HepG2 (cell line): ENCODE measurements around the gene CRKL. TPM values are rescaled to one million over a fixed set of nuclear protein-coding genes. Genes with fewer than 3 reads are reported as not detected.

Source experiments
- ATAC-seq: fragments of 200-7000 bp; cut with Tn5 transposase; 3 replicates; pipeline ENCODE4 v1.9.1; 2020; ENCODE audit warnings: mild to moderate bottlenecking, moderate library complexity
- BruUV-seq: library from RNA; stranded (reverse); fragments of 400-500 nt; replicated peaks from 2 replicates; lab custom pipeline; 2021; lab: Mats Ljungman, UMichigan
- CTCF ChIA-PET: fragments of 300-600 bp; formaldehyde crosslinking; extraction: SDS; loops from one replicate; lab custom pipeline; 2021; ENCODE audit warnings: low total read pairs, inconsistent platforms, low intra/inter-chr PET ratio; lab: Yijun Ruan, JAX
- POLR2A ChIA-PET: fragments of 350-600 bp; sonication (Branson Sonifier 250); formaldehyde crosslinking; loops from one replicate; lab custom pipeline; 2020; ENCODE audit warnings: antibody characterized with exemption, inconsistent platforms; lab: Yijun Ruan, JAX
- DNase-seq: peaks from one replicate; pipeline ENCODE4 v3.0.0-alpha.2; 2015; ENCODE audit warnings: low spot score
- FAIRE-seq: peaks from 3 replicates; lab custom pipeline; 2011; peaks lifted over from hg19 to GRCh38; lab: Jason Lieb, UNC
- H2AFZ ChIP-seq: one replicate; pipeline ENCODE4 v1.6.1; 2011; ENCODE audit warnings: low read length, inconsistent platforms
- H3K27ac ChIP-seq: fragments of 300-600 bp; 3 replicates; pipeline ENCODE4 v1.8.0; 2011; ENCODE audit warnings: mixed run types, mild to moderate bottlenecking, mixed read lengths, low read length, inconsistent platforms; ENCODE audit not compliant: insufficient read depth; ENCODE audit errors: extremely low read length
- H3K27me3 ChIP-seq, 2 experiments: fragments of 200-600 bp in 1 of 2; 2 replicates in 1 of 2; 3 replicates in 1 of 2; pipeline versions ENCODE4 v1.6.0 to v1.8.0; 2011; ENCODE audit warnings: low read length in 2 of 2, mild to moderate bottlenecking in 2 of 2, moderate library complexity in 2 of 2, inconsistent platforms in 1 of 2; ENCODE audit not compliant: insufficient read depth in 2 of 2, control insufficient read depth in 1 of 2
- H3K36me3 ChIP-seq, 2 experiments: fragments of 200-600 bp in 1 of 2; replicated peaks in 1 of 2; 2 replicates in 1 of 2; 3 replicates in 1 of 2; pipeline versions ENCODE4 v1.5.1 to v1.8.0; 2011; ENCODE audit warnings: low read length in 2 of 2, inconsistent platforms in 1 of 2; ENCODE audit not compliant: insufficient read depth in 2 of 2, control insufficient read depth in 1 of 2
- H3K4me1 ChIP-seq: 2 replicates; pipeline ENCODE4 v1.5.1; 2012; ENCODE audit warnings: low read length, inconsistent platforms; ENCODE audit not compliant: insufficient read depth
- H3K4me2 ChIP-seq: 2 replicates; pipeline ENCODE4 v1.6.0; 2011; ENCODE audit warnings: low read depth, low read length, inconsistent platforms
- H3K4me3 ChIP-seq, 3 experiments: fragments of 200-600 bp in 1 of 3; sonication (generic), shearing (Covaris generic) in 1 of 3; replicated peaks in 1 of 3; 2 replicates each; pipeline ENCODE4 v1.5.1; 2011 to 2016; ENCODE audit warnings: low read length in 3 of 3, inconsistent platforms in 2 of 3, low read depth in 2 of 3, mild to moderate bottlenecking in 2 of 3, control low read depth in 1 of 3, mixed read lengths in 1 of 3; ENCODE audit not compliant: insufficient read depth in 1 of 3
- H3K79me2 ChIP-seq: one replicate; pipeline ENCODE4 v1.6.1; 2011; ENCODE audit warnings: low read length, inconsistent platforms; ENCODE audit not compliant: insufficient read depth
- H3K9ac ChIP-seq: 2 replicates; pipeline ENCODE4 v1.6.0; 2011; ENCODE audit warnings: mild to moderate bottlenecking, low read depth, low read length, inconsistent platforms; ENCODE audit not compliant: insufficient read depth
- H3K9me3 ChIP-seq: 2 replicates; pipeline ENCODE4 v1.5.1; 2012; ENCODE audit warnings: mild to moderate bottlenecking, low read length
- H4K20me1 ChIP-seq: 2 replicates; pipeline ENCODE4 v1.6.0; 2011; ENCODE audit warnings: inconsistent platforms, mild to moderate bottlenecking, low read length, moderate library complexity; ENCODE audit not compliant: insufficient read depth
- ATF5 ChIP-seq: sonication (generic); formaldehyde crosslinking; IDR thresholded peaks from 2 replicates; pipeline ENCODE4 v1.4.0; 2020; ENCODE audit warnings: mild to moderate bottlenecking, low read depth, missing genetic modification reagents
- CSRNP2 ChIP-seq: sonication (generic); formaldehyde crosslinking; conservative IDR thresholded peaks from 2 replicates; pipeline ENCODE4 v1.8.0; 2022; ENCODE audit warnings: low read depth, missing genetic modification reagents
- HMGXB4 ChIP-seq, 2 experiments: sonication (generic) in 1 of 2; formaldehyde crosslinking in 1 of 2; IDR thresholded peaks; 2 replicates each; pipeline versions ENCODE4 v1.4.0 to v1.6.1; 2018 to 2020; ENCODE audit warnings: missing genetic modification reagents in 2 of 2, borderline replicate concordance in 1 of 2, low read depth in 1 of 2, mild to moderate bottlenecking in 1 of 2, missing biosample characterization in 1 of 2
- KDM2A ChIP-seq: sonication (generic); formaldehyde crosslinking; IDR thresholded peaks from 2 replicates; pipeline ENCODE4 v1.4.0; 2020; ENCODE audit warnings: low read depth, missing genetic modification reagents, borderline replicate concordance
- NAIF1 ChIP-seq: sonication (generic); formaldehyde crosslinking; IDR thresholded peaks from 2 replicates; pipeline ENCODE4 v1.5.0; 2020; ENCODE audit warnings: mild to moderate bottlenecking, missing genetic modification reagents, borderline replicate concordance
- PRPF4 ChIP-seq: fragments of 200-400 bp; formaldehyde crosslinking; IDR thresholded peaks from 2 replicates; pipeline ENCODE4 v1.6.1; 2016; ENCODE audit warnings: low read length, low read depth; ENCODE audit not compliant: poor library complexity, severe bottlenecking
- SMAD9 ChIP-seq: sonication (generic); formaldehyde crosslinking; IDR thresholded peaks from 2 replicates; pipeline ENCODE4 v1.5.1; 2020; ENCODE audit warnings: mild to moderate bottlenecking, missing genetic modification reagents
- ZHX1 ChIP-seq: sonication (generic); formaldehyde crosslinking; IDR thresholded peaks from 2 replicates; pipeline ENCODE4 v1.8.1; 2022; ENCODE audit warnings: low read depth, mild to moderate bottlenecking, missing genetic modification reagents
- ZNF280D ChIP-seq: sonication (generic); formaldehyde crosslinking; IDR thresholded peaks from 2 replicates; pipeline ENCODE4 v1.5.1; 2020; ENCODE audit warnings: mild to moderate bottlenecking, missing genetic modification reagents
- ZNF780A ChIP-seq: sonication (generic); formaldehyde crosslinking; IDR thresholded peaks from 2 replicates; pipeline ENCODE4 v1.8.0; 2022; ENCODE audit warnings: mild to moderate bottlenecking, missing genetic modification reagents, moderate library complexity
- WGBS: methylation state at CpG from one replicate; pipeline ENCODE4 v1.1.6; 2017; ENCODE audit warnings: low lambda C conversion rate; 5-methylcytosine and 5-hydroxymethylcytosine counted together
- in situ Hi-C: cut with HindIII; loops from 2 replicates; pipeline ENCODE4 v1.10.0; 2017; ENCODE audit warnings: low pct_unique_long_range_greater_than_20kb; ENCODE audit not compliant: extremely low pct_ligation_motif_present
- intact Hi-C: fragments of 100-400 bp; cut with micrococcal nuclease; formaldehyde crosslinking; loops from one replicate; pipeline ENCODE4 v1.10.0; 2022; ENCODE audit not compliant: unreplicated experiment
- polyA plus RNA-seq, 8 experiments: library from polyadenylated mRNA; depleted of rRNA in 3 of 8; stranded (reverse) in 7 of 8; unstranded in 1 of 8; fragments of >200 nt; fragmentation: Illumina TruSeq in 4 of 8; extraction: Trizol in 4 of 8; gene quantifications; 2 replicates each; pipeline versions ENCODE4 v1.2.1 to v1.2.3, GENCODE V29; 2011 to 2016; ENCODE audit warnings: low read depth in 4 of 8, missing spikeins in 1 of 8, mixed read lengths in 1 of 8; ENCODE audit not compliant: insufficient read depth in 1 of 8
- total RNA-seq, 5 experiments: library from RNA; depleted of rRNA; stranded (reverse); fragments of >200 nt; fragmentation: Illumina TruSeq; extraction: Trizol; gene quantifications; 2 replicates each; pipeline ENCODE4 v1.2.3, GENCODE V29; 2016; ENCODE audit warnings: low read depth in 1 of 5

CRKL gene
- total and polyA plus RNA-seq, 2 of the 13 experiments (the other 11 are each of a cell fraction or from before 2014, with no cell fraction given) = 37.4 to 60.6 TPM

GRCh38 chr22:20952544-20953341 is 35.5 kb downstream of the CRKL start:
- Histone ChIP-seq H4K20me1 (peaks cover 17% of the 10 kb centered on the region), H3K27me3 (no peaks in the 10 kb centered on the region; a peak in 1 of 5 replicates), H3K36me3 (peaks cover 1 to 13% of the 10 kb centered on the region in 2 experiments), H3K27ac (peak overlapping the region; percentile 82), H2AFZ (no peak overlapping the region), H3K4me1 (peaks cover 88% of the 10 kb centered on the region), H3K9me3 (no peaks in the 10 kb centered on the region), H3K9ac (peak overlapping the region; percentile 58), H3K4me2 (peak overlapping the region; percentile 72), H3K79me2 (peaks cover 81% of the 10 kb centered on the region), H3K4me3 (peak overlapping the region in 2 of 3 experiments; percentile 8 to 19; a peak in 2 of 6 replicates)
- in situ Hi-C loops (loop anchor here (5.0 kb wide), 1 partner anchor 35 kb away; the partner anchor contains the start of gene CRKL), intact Hi-C loops (loop anchor here (1.0 to 10.0 kb wide), 2 partner anchors 35 to 178 kb away; partner anchors contain the start of genes CRKL and SERPIND1)
- 22% methylated on average over 13 of the region's 13 CpGs for WGBS
- FAIRE-seq (peak; percentile 66), ATAC-seq (peak; percentile 21), DNase-seq (peak; percentile 77)
- CTCF ChIA-PET = interaction anchor here (0.6 kb wide), 1 partner anchor 9 kb away, joined by 3 read pairs; no protein-coding TSS in a partner anchor
- no TSS peak for BruUV-seq
- POLR2A ChIA-PET = interaction anchor here (0.7 to 5.0 kb wide), 6 partner anchors 11 to 67 kb away, joined by 3 to 14 read pairs (median 7); partner anchors contain the start of genes CRKL, LZTR1 and THAP7
- TF ChIP-seq ZNF280D (no peak), KDM2A (CRISPR knock-in tag) (peak; percentile 63), NAIF1 (CRISPR knock-in tag) (no peak), SMAD9 (CRISPR knock-in tag) (no peak), ATF5 (no peak), ZNF780A (CRISPR knock-in tag) (no peak), ZHX1 (CRISPR knock-in tag) (no peak), CSRNP2 (no peak), HMGXB4 (CRISPR knock-in tag; IDR thresholded peaks at IDR 0.05; ENCODE audit: borderline replicate concordance in 1 of 2, low read depth in 1 of 2) (no peak), PRPF4 (no peak)
